HG02885 (cell line): ENCODE measurements around the gene NAPG.
"Not testable (repeated sequence)": the region's sequence is repeated elsewhere in the genome, so short reads cannot be mapped to it uniquely, and the experiment has no call there.

Experiments used
- ATAC-seq: cut with Tn5 transposase; IDR thresholded peaks from one replicate; pipeline ENCODE4 v1.9.1; 2021; ENCODE audit warnings: mild to moderate bottlenecking; ENCODE audit not compliant: unreplicated experiment, poor library complexity

The NAPG gene

DNA sequence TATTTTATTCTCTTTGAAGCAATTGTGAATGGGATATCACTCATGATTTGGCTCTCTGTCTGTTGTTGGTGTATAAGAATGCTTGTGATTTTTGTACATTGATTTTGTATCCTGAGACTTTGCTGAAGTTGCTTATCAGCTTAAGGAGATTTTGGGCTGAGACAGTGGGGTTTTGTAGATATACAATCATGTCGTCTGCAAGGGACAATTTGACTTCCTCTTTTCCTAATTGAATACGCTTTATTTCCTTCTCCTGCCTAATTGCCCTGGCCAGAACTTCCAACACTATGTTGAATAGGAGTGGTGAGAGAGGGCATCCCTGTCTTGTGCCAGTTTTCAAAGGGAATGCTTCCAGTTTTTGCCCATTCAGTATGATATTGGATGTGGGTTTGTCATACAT is 48.6 kb downstream of the NAPG start:
- ATAC-seq = not testable (repeated sequence)

DNA sequence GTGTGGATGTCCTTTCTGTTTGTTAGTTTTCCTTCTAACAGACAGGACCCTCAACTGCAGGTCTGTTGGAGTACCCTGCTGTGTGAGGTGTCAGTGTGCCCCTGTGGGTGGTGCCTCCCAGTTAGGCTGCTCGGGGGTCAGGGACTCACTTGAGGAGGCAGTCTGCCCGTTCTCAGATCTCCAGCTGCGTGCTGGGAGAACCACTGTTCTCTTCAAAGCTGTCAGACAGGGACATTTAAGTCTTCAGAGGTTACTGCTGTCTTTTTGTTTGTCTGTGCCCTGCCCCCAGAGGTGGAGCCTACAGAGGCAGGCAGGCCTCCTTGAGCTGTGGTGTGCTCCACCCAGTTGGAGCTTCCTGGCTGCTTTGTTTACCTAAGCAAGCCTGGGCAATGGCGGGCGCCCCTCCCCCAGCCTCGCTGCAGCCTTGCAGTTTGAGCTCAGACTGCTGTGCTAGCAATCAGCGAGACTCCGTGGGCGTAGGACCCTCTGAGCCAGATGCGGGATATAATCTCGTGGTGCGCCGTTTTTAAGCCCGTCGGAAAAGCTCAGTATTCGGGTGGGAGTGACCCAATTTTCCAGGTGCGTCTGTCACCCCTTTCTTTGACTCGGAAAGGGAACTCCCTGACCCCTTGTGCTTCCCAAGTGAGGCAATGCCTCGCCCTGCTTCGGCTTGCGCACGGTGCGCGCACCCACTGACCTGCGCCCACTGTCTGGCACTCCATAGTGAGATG is 52.2 kb downstream of the NAPG start:
- ATAC-seq = not testable (repeated sequence)

DNA sequence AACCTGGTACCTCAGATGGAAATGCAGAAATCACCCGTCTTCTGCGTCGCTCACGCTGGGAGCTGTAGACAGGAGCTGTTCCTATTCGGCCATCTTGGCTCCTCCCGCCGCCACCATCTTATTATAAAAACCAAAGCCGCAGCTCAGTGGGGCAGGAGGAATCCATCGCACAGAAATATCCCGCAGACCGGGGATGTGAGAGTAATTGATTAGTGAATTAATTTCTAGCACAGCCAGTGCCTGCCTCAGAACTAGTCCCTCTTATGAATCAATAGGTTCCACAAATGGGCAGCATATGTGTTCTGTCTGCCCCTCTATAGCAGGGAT is 52.7 kb downstream of the NAPG start:
- ATAC-seq = not testable (repeated sequence)

DNA sequence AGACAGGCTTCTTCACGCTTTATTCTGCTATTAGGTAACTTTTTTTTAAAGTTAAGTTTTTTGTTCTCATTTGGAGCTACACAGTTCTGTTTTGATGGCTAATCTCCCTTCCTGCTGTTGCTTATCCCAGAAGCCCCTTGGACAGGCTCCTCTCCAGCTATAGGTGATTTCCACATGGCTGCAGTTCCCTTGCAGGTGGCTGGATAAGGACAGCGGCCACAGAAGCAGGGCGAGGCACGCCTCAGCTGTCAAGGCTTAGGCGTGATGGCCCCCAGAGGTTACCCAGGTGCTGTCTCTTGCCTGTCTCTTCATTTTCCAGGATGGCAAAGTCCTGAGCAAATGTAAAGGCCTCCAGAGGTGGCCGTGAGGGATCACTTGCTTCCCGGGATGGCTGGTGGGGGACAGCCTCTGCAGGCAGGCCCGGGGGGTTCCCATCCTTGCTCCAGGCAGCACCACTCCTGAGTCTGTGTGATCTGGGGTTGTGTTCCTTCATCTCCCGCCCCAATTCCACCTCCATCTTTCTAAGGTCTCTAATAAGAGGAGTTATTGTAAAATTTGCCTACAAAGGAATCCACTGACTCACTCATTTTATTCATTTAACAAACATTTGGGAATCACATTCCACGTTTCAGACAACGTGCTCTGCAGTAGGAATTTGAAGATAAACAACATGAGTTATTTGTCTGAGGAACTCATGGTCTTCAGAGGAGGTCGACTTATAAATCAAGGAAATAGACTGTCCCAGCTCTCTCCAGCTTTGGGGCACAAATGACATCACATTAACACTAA is 53.4 kb downstream of the NAPG start:
- ATAC-seq = no peak

DNA sequence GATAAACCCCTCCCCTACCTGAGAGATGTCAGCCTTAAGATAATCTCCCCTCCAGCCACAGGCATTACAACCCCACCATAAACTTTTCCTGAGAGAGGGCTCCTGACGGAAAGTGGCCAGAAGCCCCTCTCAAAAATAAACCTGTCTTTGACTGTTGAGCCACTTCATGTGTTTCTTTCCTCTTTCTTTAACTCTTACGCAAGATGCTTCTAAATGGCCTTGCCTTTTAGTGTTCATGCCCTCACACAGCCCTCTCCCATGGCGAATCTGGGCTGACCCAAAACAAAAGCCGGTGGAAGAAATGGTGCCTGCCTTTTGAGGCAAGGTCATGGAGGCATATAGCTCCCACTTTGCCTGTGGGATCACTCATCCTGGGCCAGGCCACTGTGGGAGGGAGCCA is 54.4 kb downstream of the NAPG start:
- ATAC-seq = no peak

DNA sequence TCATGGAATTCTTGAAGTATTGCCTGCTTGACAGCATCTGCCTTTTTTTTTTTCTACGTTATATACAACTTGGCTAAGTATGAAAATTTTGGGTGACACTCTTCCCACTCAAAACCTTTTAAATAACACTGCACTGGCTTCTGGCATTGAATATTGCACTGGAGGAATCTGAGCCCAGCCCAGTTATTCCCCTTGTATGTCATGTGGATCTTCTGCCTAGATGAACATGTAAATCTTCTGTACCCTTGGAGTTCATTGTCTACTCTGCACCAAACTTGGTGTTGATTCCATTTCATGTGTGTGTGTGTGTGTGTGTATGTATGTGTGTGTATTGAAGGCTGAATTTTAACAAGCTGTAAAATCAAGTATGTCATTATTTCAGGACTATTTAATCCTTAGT is 59.4 kb downstream of the NAPG start:
- ATAC-seq = no peak

DNA sequence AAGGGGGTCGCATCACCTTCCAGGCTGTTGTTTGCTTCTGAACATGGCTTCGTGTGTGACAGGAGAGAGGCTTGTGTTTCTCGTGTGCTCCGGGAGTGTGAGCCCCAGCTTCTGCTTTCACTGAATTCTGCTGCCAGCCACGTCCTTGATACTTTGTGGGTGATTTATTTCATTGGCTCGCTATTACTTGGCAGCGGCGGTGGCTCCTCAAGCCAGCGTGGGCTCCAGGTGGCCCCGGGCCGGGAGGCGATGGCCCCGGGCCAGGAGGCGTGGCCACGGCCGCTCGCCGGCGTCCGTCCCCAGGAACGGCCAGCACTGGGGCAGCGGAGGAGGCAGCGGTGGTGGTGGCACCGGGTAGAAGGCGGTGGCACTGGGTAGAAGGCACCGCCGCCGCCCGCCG is 63.1 kb downstream of the NAPG start:
- no peak for ATAC-seq

DNA sequence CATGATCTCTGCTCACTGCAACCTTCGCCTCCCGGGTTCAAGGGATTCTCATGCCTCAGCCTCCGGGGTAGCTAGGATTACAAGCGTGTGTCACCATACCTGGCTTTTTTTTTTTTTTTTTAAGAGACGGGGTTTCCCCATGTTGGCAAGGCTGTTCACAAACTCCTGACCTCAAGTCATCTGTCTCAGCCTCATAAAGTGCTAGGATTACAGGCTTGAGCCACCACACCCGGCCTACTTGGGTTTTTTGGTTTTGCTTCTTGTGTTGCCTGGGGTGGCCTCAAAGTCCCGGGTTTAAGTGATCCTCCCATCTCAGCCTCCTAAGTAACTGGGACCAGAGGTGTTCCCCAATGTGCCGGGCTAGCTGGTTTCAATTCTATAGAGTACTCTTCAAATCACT is 64.6 kb downstream of the NAPG start:
- ATAC-seq = no peak

DNA sequence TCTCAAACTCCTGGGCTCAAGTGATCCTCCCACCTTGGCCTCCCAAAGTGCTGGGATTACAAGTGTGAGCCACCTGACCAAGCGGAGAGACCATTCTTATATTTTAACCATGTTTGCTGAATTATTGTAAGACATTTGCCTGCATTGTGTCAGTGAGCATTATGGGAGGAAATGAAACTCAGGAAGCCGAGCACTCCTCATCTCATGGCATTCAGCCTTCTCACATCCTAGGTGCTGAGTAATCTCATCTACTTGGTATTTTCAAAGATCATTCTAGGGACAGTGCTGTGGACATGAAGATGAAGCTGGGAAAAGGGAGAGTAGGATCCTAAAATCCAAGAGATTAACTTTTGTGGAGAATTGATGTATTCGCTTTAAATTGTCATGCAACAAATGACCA is 66.1 kb downstream of the NAPG start:
- ATAC-seq = no peak

DNA sequence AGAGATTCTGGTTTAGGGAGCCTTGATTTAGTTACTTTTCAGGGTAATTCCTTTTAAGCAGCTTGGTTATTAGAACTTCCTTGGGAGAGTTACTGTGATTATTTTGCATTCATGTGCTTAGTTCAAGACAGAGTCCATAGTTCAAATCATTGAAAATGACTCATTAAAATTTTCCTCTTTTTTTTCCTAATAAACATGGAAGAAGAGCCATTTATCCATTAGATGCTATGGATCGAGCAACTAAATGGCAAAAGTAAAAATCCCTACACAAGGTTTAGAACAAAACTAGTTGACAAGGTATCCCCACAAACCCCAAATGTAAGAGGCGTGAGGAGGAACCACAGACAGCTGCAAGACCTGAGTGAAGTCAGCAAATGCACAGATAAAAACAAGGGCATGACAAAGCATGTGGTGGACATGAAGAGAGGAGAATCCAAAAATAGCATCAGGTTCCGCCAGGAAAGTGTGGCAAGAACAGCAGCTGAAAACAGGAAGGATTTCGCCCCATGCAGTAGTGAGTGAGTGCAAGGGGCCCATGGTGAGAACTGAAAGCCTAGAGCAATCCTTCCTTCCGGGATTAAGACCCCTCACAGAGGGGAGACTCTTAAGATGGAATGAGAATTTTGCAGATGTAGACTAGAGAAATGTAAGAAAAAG is 67.7 kb downstream of the NAPG start:
- not testable (repeated sequence) for ATAC-seq

DNA sequence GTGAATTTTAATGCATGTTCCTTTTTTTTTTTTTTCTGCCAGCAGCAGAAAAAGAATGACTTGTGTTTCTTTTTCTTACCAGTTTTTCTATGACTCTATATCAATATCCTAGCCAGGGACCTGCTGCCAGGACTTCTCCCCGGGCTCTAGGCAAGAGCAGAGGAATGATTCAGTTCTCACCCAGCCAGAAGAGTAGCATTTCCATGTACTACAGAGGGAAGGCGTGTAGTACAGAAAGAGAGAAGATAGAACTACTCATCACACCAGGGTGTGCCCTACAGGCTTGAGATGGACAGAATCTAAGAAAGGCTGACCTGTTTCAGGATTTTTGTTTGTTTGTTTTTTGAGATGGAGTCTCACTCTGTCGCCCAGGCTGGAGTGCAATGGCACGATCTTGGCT is 70.1 kb downstream of the NAPG start:
- not testable (repeated sequence) for ATAC-seq

DNA sequence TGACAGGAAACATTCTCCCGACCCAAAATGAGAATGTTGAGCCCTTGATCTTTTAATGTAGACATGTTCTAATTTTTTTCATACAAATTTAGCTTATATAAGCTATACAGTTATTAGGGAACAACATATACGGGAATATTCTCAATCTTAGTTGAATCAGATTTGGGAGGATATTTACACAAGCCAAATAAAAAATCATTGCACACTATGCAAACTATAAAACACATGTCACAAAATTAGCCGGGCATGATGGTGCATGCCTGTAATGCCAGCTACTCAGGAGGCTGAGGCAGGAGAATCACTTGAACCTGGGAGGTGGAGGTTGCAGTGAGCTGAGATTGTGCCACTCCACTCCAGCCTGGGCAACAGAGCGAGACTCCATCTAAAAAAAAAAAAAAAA is 71.9 kb downstream of the NAPG start:
- ATAC-seq = not testable (repeated sequence)

DNA sequence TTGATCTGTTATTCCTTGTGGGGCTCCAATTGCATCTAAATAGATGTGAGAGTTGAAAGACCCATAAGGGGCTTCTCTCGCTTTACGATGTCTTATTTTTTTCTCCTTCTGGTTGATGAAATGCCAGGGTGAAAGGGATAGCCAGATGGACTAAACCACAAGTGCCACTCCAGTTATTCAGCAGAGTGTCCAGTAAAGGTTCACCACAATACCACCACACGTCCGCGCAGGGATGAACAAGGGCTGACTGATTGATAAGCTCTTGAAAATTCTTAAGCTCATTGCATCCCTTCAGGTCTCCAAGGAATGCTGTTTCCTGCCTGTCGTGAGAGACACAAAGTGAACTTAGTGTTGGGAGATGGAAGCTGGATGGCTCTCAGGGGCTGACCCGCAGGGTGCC is 74.9 kb downstream of the NAPG start:
- not testable (repeated sequence) for ATAC-seq
